SHP77 treated with DMSO at 0.1 percent for 48 hours (cell line): ENCODE measurements around the gene TRAF5.
"Not testable (repeated sequence)": the region's sequence is repeated elsewhere in the genome, so short reads cannot be mapped to it uniquely, and the experiment has no call there.

Source experiments
- DNase-seq: peaks from one replicate; lab custom pipeline; 2025; lab: John Stamatoyannopoulos, UW

The TRAF5 gene

GRCh38 chr1:211378844-211379243 lies 52.2 kb downstream of the TRAF5 start:
- no peak for DNase-seq

DNA sequence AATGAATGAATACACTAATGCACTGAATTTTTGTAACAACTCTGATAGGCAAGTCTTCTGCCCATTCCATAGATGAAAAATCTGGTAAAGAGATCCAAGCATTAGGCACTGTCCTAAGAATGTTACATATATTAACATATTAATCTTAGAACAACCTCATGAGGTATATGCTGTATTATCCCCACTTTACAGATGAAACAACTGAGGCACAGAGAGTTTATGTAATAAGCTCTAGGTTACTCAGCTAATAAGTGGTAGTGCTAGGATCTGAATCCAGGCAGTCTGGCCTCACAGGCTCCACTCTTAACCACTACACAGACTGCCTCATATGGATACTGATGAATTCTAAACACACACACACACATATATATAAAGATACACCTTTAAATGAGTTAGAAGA lies 52.8 kb downstream of the TRAF5 start:
- no peak for DNase-seq

DNA sequence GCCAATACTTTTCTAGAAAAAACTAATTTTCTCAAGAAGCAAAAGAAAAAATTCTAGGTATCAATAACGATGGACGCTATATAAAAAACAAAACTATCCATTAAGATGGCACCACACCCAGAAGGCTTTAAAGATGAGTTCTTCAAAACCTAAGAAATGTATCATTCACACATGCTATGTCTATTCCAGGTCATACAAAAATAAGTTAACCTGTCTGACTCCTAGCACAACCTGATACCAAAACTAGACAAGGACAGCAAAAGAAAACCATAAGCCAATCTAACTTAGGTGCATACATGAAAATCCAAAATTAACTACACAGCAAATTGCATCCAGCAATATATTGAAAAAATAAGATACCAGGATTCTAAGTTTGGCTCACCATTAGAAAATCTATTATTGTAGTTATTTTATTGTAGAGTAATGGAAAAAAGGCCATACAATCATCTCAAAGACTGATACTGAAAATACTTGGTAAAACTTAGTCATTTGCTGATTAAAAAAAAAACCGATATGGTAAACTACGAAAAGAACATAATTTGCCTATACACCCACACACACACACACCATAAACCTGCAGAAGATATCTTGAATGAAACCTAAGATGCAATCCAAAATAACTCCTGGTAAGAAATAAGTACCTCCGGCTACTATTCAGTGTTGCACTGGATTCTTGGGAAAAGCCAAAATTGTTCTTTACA lies 55.0 kb downstream of the TRAF5 start:
- no peak for DNase-seq

- DNase-seq, result peak; percentile 86
These were observed 55.6 kb downstream of the TRAF5 start for GRCh38 chr1:211382182-211382713.

- peak; percentile 62 for DNase-seq
These were observed 56.3 kb downstream of the TRAF5 start for GRCh38 chr1:211382714-211383480.

GRCh38 chr1:211384524-211384923 lies 57.9 kb downstream of the TRAF5 start:
- no peak for DNase-seq

- no peak for DNase-seq
These were observed 60.3 kb downstream of the TRAF5 start for GRCh38 chr1:211386921-211387320.

DNA sequence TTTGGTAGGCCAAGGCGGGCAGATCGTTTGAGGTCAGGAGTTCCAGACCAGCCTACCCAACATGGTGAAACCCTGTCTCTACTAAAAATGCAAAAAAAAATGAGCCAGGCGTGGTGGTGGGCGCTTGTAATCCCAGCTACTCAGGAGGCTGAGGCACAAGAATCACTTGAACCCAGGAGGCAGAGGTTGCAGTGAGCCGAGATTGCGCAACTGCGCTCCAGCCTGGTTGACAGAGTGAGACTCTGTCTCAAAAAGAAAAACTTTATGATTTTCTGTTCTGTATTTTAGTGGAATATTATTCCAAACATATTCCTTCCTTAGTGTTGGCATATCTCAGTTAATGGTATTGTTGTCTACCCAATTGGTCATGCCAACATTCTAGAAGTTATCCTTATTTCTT lies 64.2 kb downstream of the TRAF5 start:
- not testable (repeated sequence) for DNase-seq

GRCh38 chr1:211393203-211393602 lies 66.6 kb downstream of the TRAF5 start:
- DNase-seq, result no peak

GRCh38 chr1:211398266-211398930 lies 71.8 kb downstream of the TRAF5 start:
- not testable (repeated sequence) for DNase-seq

- not testable (repeated sequence) for DNase-seq
These were observed 73.3 kb downstream of the TRAF5 start for GRCh38 chr1:211399851-211400393.

- not testable (repeated sequence) for DNase-seq
These were observed 75.1 kb downstream of the TRAF5 start for GRCh38 chr1:211401751-211402150.

DNA sequence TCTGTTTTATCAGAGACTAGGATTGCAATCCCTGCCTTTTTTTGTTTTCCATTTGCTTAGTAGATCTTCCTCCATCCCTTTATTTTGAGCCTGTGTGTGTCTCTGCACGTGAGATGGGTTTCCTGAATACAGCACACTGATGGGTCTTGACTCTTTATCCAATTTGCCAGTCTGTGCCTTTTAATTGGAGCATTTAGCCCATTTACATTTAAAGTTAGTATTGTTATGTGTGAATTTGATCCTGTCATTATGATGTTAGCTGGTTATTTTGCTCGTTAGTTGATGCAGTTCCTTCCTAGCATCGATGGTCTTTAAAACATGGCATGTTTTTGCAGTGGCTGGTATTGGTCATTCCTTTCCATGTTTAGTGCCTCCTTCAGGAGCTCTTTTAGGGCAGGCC lies 79.5 kb downstream of the TRAF5 start:
- DNase-seq, result not testable (repeated sequence)

DNA sequence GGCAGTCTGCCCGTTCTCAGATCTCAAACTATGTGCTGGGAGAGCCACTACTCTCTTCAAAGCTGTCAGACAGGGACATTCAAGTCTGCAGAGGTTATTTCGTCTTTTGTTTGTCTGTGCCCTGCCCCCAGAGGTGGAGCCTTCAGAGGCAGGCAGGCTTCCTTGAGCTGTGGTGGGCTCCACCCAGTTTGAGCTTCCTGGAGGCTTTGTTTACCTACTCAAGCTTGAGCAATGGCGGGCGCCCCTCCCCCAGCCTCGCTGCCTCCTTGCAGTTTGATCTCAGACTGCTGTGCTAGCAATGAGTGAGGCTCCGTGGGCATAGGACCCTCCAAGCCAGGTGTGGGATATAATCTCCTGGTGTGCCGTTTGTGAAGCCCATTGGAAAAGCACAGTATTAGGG lies 81.1 kb downstream of the TRAF5 start:
- not testable (repeated sequence) for DNase-seq

GRCh38 chr1:211411639-211412038 lies 85.0 kb downstream of the TRAF5 start:
- DNase-seq, result no peak

GRCh38 chr1:211415700-211416099 lies 89.1 kb downstream of the TRAF5 start:
- DNase-seq, result no peak

DNA sequence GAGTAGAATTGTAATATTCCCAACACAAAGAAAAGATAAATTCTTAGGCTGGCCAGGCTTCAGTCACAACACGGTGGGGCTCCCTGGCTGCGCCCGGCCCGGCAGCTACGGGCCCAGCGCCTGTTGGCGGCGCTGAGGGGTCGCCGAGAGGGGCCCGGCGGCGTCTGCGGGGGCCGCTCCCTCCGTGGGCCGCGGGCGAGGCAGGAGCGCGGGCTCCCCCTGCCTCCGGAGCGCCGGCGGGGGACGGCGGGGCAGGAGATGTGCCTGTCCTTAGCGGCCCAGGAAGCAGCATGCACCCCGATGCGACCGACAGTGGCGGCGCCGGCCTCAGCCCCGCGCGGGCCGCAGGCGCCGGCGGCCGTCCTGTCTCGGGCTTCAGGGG lies 89.6 kb downstream of the TRAF5 start:
- DNase-seq, result not testable (repeated sequence)

DNA sequence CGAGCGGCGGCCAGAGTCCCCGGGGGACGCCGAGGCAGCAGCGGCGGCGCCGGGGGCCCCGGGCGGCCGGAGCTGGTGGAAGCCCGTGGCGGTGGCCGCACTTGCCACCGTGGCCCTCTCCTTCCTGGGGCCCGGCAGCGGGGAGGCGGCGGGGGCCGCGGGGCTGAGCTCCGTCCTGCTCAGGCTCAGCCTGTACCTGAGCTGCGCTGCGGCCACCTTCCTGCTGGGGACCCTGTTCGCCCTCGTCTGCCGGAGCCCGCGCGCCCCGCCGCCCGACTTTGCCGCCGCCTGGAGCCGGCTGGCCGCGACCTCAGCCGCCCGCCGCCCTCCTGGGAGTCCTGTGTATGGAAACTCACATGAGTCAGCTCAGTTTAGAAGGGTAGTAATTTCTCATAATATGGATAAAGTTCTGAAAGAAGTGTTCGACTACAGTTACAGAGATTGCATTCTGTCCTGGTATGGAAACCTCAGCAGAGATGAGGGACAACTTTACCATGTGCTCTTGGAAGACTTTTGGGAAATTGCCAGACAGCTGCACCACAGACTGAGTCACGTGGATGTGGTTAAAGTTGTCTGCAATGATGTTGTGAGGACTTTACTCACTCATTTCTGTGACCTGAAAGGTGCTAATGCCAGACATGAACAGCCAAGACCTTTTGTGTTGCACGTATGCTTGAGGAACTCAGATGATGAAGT lies 90.1 kb downstream of the TRAF5 start:
- not testable (repeated sequence) for DNase-seq

GRCh38 chr1:211420389-211420788 lies 93.8 kb downstream of the TRAF5 start:
- DNase-seq, result no peak

GRCh38 chr1:211420845-211421454 lies 94.3 kb downstream of the TRAF5 start:
- no peak for DNase-seq

GRCh38 chr1:211424018-211424417 lies 97.4 kb downstream of the TRAF5 start:
- no peak for DNase-seq
